ENCODE data around the gene COL4A6. TPM values are rescaled to one million over a fixed set of nuclear protein-coding genes. Genes with fewer than 3 reads are reported as not detected.
"Not testable (repeated sequence)": the region's sequence is repeated elsewhere in the genome, so short reads cannot be mapped to it uniquely, and the experiment has no call there.

COL4A6 gene
- total RNA-seq, 1 donor from 2014 or later: not detected

- no peaks in the 10 kb centered on the region for H3K9me3 Mint-ChIP-seq
- H3K27ac Mint-ChIP-seq: no peak overlapping the region
- no peaks in the 10 kb centered on the region for H3K27me3 Mint-ChIP-seq
- intact Hi-C loops (cut with micrococcal nuclease): no loop called here
- no peaks in the 10 kb centered on the region for H3K4me1 Mint-ChIP-seq
- no peak overlapping the region for H3K4me3 Mint-ChIP-seq
- DNase-seq: no peak
- no peaks in the 10 kb centered on the region for H3K36me3 Mint-ChIP-seq (ENCODE audit: low read depth)
These were observed 53.4 kb downstream of the COL4A6 start for GRCh38 chrX:108384783-108385182.

GRCh38 chrX:108380222-108380621 is 58.0 kb downstream of the COL4A6 start:
- no peaks in the 10 kb centered on the region for H3K4me1 Mint-ChIP-seq
- no peak overlapping the region for H3K4me3 Mint-ChIP-seq
- H3K27me3 Mint-ChIP-seq: no peaks in the 10 kb centered on the region
- H3K36me3 Mint-ChIP-seq (ENCODE audit: low read depth): no peaks in the 10 kb centered on the region
- no peak overlapping the region for H3K27ac Mint-ChIP-seq
- no peak for DNase-seq
- H3K9me3 Mint-ChIP-seq: no peaks in the 10 kb centered on the region
- intact Hi-C loops (cut with micrococcal nuclease): no loop called here

- not testable (repeated sequence) for H3K4me1 Mint-ChIP-seq
These were observed 61.4 kb downstream of the COL4A6 start for GRCh38 chrX:108376821-108377220.

GRCh38 chrX:108375591-108375990 is 62.6 kb downstream of the COL4A6 start:
- H3K4me3 Mint-ChIP-seq; H3K9me3 Mint-ChIP-seq; H3K36me3 Mint-ChIP-seq (ENCODE audit: low read depth); intact Hi-C loops (cut with micrococcal nuclease); H3K27ac Mint-ChIP-seq; H3K4me1 Mint-ChIP-seq; DNase-seq; H3K27me3 Mint-ChIP-seq: not testable (repeated sequence)

More at GRCh38 chrX:108376821-108377220, 61.4 kb downstream of the COL4A6 start:
- H3K27me3 Mint-ChIP-seq; H3K4me3 Mint-ChIP-seq; intact Hi-C loops (cut with micrococcal nuclease); DNase-seq; H3K9me3 Mint-ChIP-seq; H3K27ac Mint-ChIP-seq; H3K36me3 Mint-ChIP-seq (ENCODE audit: low read depth): not testable (repeated sequence)

GRCh38 chrX:108366644-108367406 is 71.4 kb downstream of the COL4A6 start:
- Mint-ChIP-seq H3K36me3 (ENCODE audit: low read depth) (no peaks in the 10 kb centered on the region), H3K4me1 (no peaks in the 10 kb centered on the region), H3K4me3 (no peak overlapping the region), H3K9me3 (no peaks in the 10 kb centered on the region), H3K27ac (no peak overlapping the region), H3K27me3 (no peaks in the 10 kb centered on the region)
- DNase-seq: no peak
- intact Hi-C loops (cut with micrococcal nuclease): no loop called here

GRCh38 chrX:108362026-108362425 is 76.2 kb downstream of the COL4A6 start:
- no peak for DNase-seq
- Mint-ChIP-seq H3K4me3 (no peak overlapping the region), H3K4me1 (no peaks in the 10 kb centered on the region), H3K27ac (no peak overlapping the region), H3K27me3 (no peaks in the 10 kb centered on the region), H3K9me3 (no peaks in the 10 kb centered on the region), H3K36me3 (ENCODE audit: low read depth) (no peaks in the 10 kb centered on the region)
- intact Hi-C loops (cut with micrococcal nuclease): no loop called here

GRCh38 chrX:108361316-108361715 is 76.9 kb downstream of the COL4A6 start:
- intact Hi-C loops (cut with micrococcal nuclease): no loop called here
- H3K4me1 Mint-ChIP-seq: no peaks in the 10 kb centered on the region
- H3K27me3 Mint-ChIP-seq: no peaks in the 10 kb centered on the region
- no peaks in the 10 kb centered on the region for H3K9me3 Mint-ChIP-seq
- no peak overlapping the region for H3K4me3 Mint-ChIP-seq
- no peaks in the 10 kb centered on the region for H3K36me3 Mint-ChIP-seq (ENCODE audit: low read depth)
- no peak for DNase-seq
- no peak overlapping the region for H3K27ac Mint-ChIP-seq

- no peaks in the 10 kb centered on the region for H3K27me3 Mint-ChIP-seq
- H3K27ac Mint-ChIP-seq: no peak overlapping the region
These were observed 78.2 kb downstream of the COL4A6 start for GRCh38 chrX:108359806-108360602.

GRCh38 chrX:108353452-108353851 is 84.8 kb downstream of the COL4A6 start:
- Mint-ChIP-seq H3K27ac (no peak overlapping the region), H3K27me3 (no peaks in the 10 kb centered on the region), H3K4me1 (no peaks in the 10 kb centered on the region), H3K36me3 (ENCODE audit: low read depth) (no peaks in the 10 kb centered on the region), H3K9me3 (no peaks in the 10 kb centered on the region), H3K4me3 (no peak overlapping the region)
- DNase-seq: no peak
- intact Hi-C loops (cut with micrococcal nuclease): no loop called here

More at GRCh38 chrX:108359806-108360602, 78.2 kb downstream of the COL4A6 start:
- no peak for DNase-seq
- intact Hi-C loops (cut with micrococcal nuclease): no loop called here
- Mint-ChIP-seq H3K36me3 (ENCODE audit: low read depth) (no peaks in the 10 kb centered on the region), H3K9me3 (no peaks in the 10 kb centered on the region), H3K4me1 (no peaks in the 10 kb centered on the region), H3K4me3 (no peak overlapping the region)

GRCh38 chrX:108349210-108349609 is 89.0 kb downstream of the COL4A6 start:
- intact Hi-C loops (cut with micrococcal nuclease): no loop called here
- Mint-ChIP-seq H3K27me3 (no peaks in the 10 kb centered on the region), H3K4me3 (no peak overlapping the region), H3K27ac (no peak overlapping the region), H3K36me3 (ENCODE audit: low read depth) (no peaks in the 10 kb centered on the region), H3K9me3 (no peaks in the 10 kb centered on the region), H3K4me1 (no peaks in the 10 kb centered on the region)
- DNase-seq: no peak

GRCh38 chrX:108348525-108348924 is 89.7 kb downstream of the COL4A6 start:
- Mint-ChIP-seq H3K4me3 (no peak overlapping the region), H3K9me3 (no peaks in the 10 kb centered on the region), H3K27me3 (no peaks in the 10 kb centered on the region), H3K4me1 (no peaks in the 10 kb centered on the region), H3K36me3 (ENCODE audit: low read depth) (no peaks in the 10 kb centered on the region), H3K27ac (no peak overlapping the region)
- no peak for DNase-seq
- intact Hi-C loops (cut with micrococcal nuclease): no loop called here

GRCh38 chrX:108347800-108348199 is 90.4 kb downstream of the COL4A6 start:
- Mint-ChIP-seq H3K27me3 (no peaks in the 10 kb centered on the region), H3K4me1 (no peaks in the 10 kb centered on the region), H3K4me3 (no peak overlapping the region), H3K9me3 (no peaks in the 10 kb centered on the region), H3K27ac (no peak overlapping the region), H3K36me3 (ENCODE audit: low read depth) (no peaks in the 10 kb centered on the region)
- DNase-seq: no peak
- intact Hi-C loops (cut with micrococcal nuclease): no loop called here

GRCh38 chrX:108344216-108344615 is 94.0 kb downstream of the COL4A6 start:
- intact Hi-C loops (cut with micrococcal nuclease): no loop called here
- H3K9me3 Mint-ChIP-seq: no peaks in the 10 kb centered on the region
- no peaks in the 10 kb centered on the region for H3K36me3 Mint-ChIP-seq (ENCODE audit: low read depth)
- H3K4me3 Mint-ChIP-seq: no peak overlapping the region
- H3K4me1 Mint-ChIP-seq: no peaks in the 10 kb centered on the region
- H3K27me3 Mint-ChIP-seq: no peaks in the 10 kb centered on the region
- H3K27ac Mint-ChIP-seq: no peak overlapping the region
- DNase-seq: no peak

GRCh38 chrX:108341947-108342346 is 96.3 kb downstream of the COL4A6 start:
- H3K4me3 Mint-ChIP-seq: no peak overlapping the region
- H3K4me1 Mint-ChIP-seq: no peaks in the 10 kb centered on the region
- intact Hi-C loops (cut with micrococcal nuclease): no loop called here
- H3K27ac Mint-ChIP-seq: no peak overlapping the region
- DNase-seq: no peak
- no peaks in the 10 kb centered on the region for H3K36me3 Mint-ChIP-seq (ENCODE audit: low read depth)
- H3K9me3 Mint-ChIP-seq: no peaks in the 10 kb centered on the region
- H3K27me3 Mint-ChIP-seq: no peaks in the 10 kb centered on the region

All from activated CD4-positive, alpha-beta T cell treated with anti-CD3 and anti-CD28 coated beads, Interleukin-2, amount 10 ng/mL, durations not matched to agents 24 days and 14 days (primary cell).